ENCODE results near the gene ADNP2. TPM values are rescaled to one million over a fixed set of nuclear protein-coding genes. Genes with fewer than 3 reads are reported as not detected.

Gene ADNP2
- total and polyA plus RNA-seq, 4 donors = 3.1 to 20.1 (median 11.3) TPM

GRCh38 chr18:80185545-80185944, 76.5 kb downstream of the ADNP2 start:
- 96 to 97% methylated on average over 12 of the region's 12 CpGs for WGBS, 2 donors

GRCh38 chr18:80187956-80188642, 79.0 kb downstream of the ADNP2 start:
- Histone ChIP-seq H3K27ac (ENCODE audit: low read depth in 1 of 2, low read length in 2 of 2) (no peak overlapping the region), H3K4me1 (ENCODE audit: control insufficient read depth in 1 of 2, insufficient read depth in 2 of 2, low read length in 2 of 2) (no peaks in the 10 kb centered on the region), H3K27me3 (ENCODE audit: control insufficient read depth in 1 of 2, insufficient read depth in 2 of 2, low read length in 1 of 2) (no peaks in the 10 kb centered on the region), H3K9me3 (ENCODE audit: control insufficient read depth, low read length) (no peaks in the 10 kb centered on the region), H3K36me3 (ENCODE audit: control insufficient read depth in 1 of 2, insufficient read depth in 2 of 2, low read length in 1 of 2) (no peaks in the 10 kb centered on the region), H3K4me3 (ENCODE audit: low read length in 2 of 2) (no peak overlapping the region)
- intact Hi-C loops (cut with DNase I) = no loop called here
- DNase-seq = peak in 1 of 2 donors; percentile 71
- 97% methylated on average over 19 of the region's 19 CpGs for WGBS, 2 donors
- no peak for ATAC-seq (ENCODE audit: low FRiP score)

More at GRCh38 chr18:80185545-80185944, 76.5 kb downstream of the ADNP2 start:
- DNase-seq (peak in 1 of 2 donors; percentile 16), ATAC-seq (ENCODE audit: low FRiP score) (no peak)
- no peaks in the 10 kb centered on the region for H3K4me1 ChIP-seq (ENCODE audit: control insufficient read depth in 1 of 2, insufficient read depth in 2 of 2, low read length in 2 of 2)
- H3K27me3 ChIP-seq (ENCODE audit: control insufficient read depth in 1 of 2, insufficient read depth in 2 of 2, low read length in 1 of 2) = no peaks in the 10 kb centered on the region
- H3K27ac ChIP-seq (ENCODE audit: low read depth in 1 of 2, low read length in 2 of 2) = no peak overlapping the region
- no peak overlapping the region for H3K4me3 ChIP-seq (ENCODE audit: low read length in 2 of 2)
- no peaks in the 10 kb centered on the region for H3K36me3 ChIP-seq (ENCODE audit: control insufficient read depth in 1 of 2, insufficient read depth in 2 of 2, low read length in 1 of 2)
- no peaks in the 10 kb centered on the region for H3K9me3 ChIP-seq (ENCODE audit: control insufficient read depth, low read length)
- intact Hi-C loops (cut with DNase I) = no loop called here

GRCh38 chr18:80188643-80189530, 79.8 kb downstream of the ADNP2 start:
- 50 to 54% methylated on average over 20 of the region's 20 CpGs for WGBS, 2 donors

GRCh38 chr18:80189531-80189865, 80.4 kb downstream of the ADNP2 start:
- Histone ChIP-seq H3K4me3 (ENCODE audit: low read length in 2 of 2) (no peak overlapping the region), H3K36me3 (ENCODE audit: control insufficient read depth in 1 of 2, insufficient read depth in 2 of 2, low read length in 1 of 2) (no peaks in the 10 kb centered on the region), H3K9me3 (ENCODE audit: control insufficient read depth, low read length) (no peaks in the 10 kb centered on the region), H3K27me3 (ENCODE audit: control insufficient read depth in 1 of 2, insufficient read depth in 2 of 2, low read length in 1 of 2) (no peaks in the 10 kb centered on the region), H3K27ac (ENCODE audit: low read depth in 1 of 2, low read length in 2 of 2) (no peak overlapping the region), H3K4me1 (ENCODE audit: control insufficient read depth in 1 of 2, insufficient read depth in 2 of 2, low read length in 2 of 2) (no peaks in the 10 kb centered on the region)
- intact Hi-C loops (cut with DNase I) = no loop called here
- WGBS, 2 donors = 67 to 69% methylated on average over 10 of the region's 10 CpGs
- ATAC-seq (ENCODE audit: low FRiP score) (no peak), DNase-seq (peak in 1 of 2 donors; percentile 55)

More at GRCh38 chr18:80188643-80189530, 79.8 kb downstream of the ADNP2 start:
- H3K4me1 ChIP-seq (ENCODE audit: control insufficient read depth in 1 of 2, insufficient read depth in 2 of 2, low read length in 2 of 2) = no peaks in the 10 kb centered on the region
- H3K27me3 ChIP-seq (ENCODE audit: control insufficient read depth in 1 of 2, insufficient read depth in 2 of 2, low read length in 1 of 2) = no peaks in the 10 kb centered on the region
- H3K27ac ChIP-seq (ENCODE audit: low read depth in 1 of 2, low read length in 2 of 2) = no peak overlapping the region
- intact Hi-C loops (cut with DNase I) = no loop called here
- no peak for ATAC-seq (ENCODE audit: low FRiP score)
- no peak overlapping the region for H3K4me3 ChIP-seq (ENCODE audit: low read length in 2 of 2)
- no peaks in the 10 kb centered on the region for H3K9me3 ChIP-seq (ENCODE audit: control insufficient read depth, low read length)
- peak in 1 of 2 donors; percentile 51 for DNase-seq
- H3K36me3 ChIP-seq (ENCODE audit: control insufficient read depth in 1 of 2, insufficient read depth in 2 of 2, low read length in 1 of 2) = no peaks in the 10 kb centered on the region

Other genes with a start within 250 kb of the ADNP2 start
- 10 to 100 TPM; 40.1 to 47.7 TPM for gene SLC66A2, start 157.6 kb upstream of the ADNP2 start, total RNA-seq
- gene SLC66A2, start 157.6 kb upstream of the ADNP2 start, polyA plus RNA-seq = 10 to 100 TPM; 12.9 to 48.8 TPM
- 10 to 100 TPM in 1 of 2 donors, 1 to 10 TPM in 1; 7.9 to 13.0 TPM for gene HSBP1L1, start 144.6 kb upstream of the ADNP2 start, total RNA-seq
- gene HSBP1L1, start 144.6 kb upstream of the ADNP2 start, polyA plus RNA-seq = 10 to 100 TPM in 1 of 2 donors, 1 to 10 TPM in 1; 5.1 to 11.3 TPM
- 10 to 100 TPM; 71.7 to 72.0 TPM for gene TXNL4A, start 120.7 kb upstream of the ADNP2 start, total RNA-seq
- gene TXNL4A, start 120.7 kb upstream of the ADNP2 start, polyA plus RNA-seq = 100 to 1,000 TPM in 1 of 2 donors, 10 to 100 TPM in 1; 69.5 to 109 TPM
- gene RBFA, start 74.8 kb upstream of the ADNP2 start, total RNA-seq = 10 to 100 TPM; 18.1 to 22.8 TPM
- gene RBFA, start 74.8 kb upstream of the ADNP2 start, polyA plus RNA-seq = 10 to 100 TPM; 22.2 to 32.6 TPM
- 1 to 10 TPM; 3.8 to 4.1 TPM for gene PARD6G, start 138.3 kb downstream of the ADNP2 start, total RNA-seq
- gene PARD6G, start 138.3 kb downstream of the ADNP2 start, polyA plus RNA-seq = 1 to 10 TPM in 1 of 2 donors, under 1 TPM in 1; 0.38 to 1.8 TPM

All from aorta (tissue), 5 donors.